ENCODE data around the gene EGFL7.

Gene EGFL7

GRCh38 chr9:136662656-136663581, at the start of gene EGFL7:
Gene EGFL7, plus strand, starts transcription at chr9:136662916. Its CDS starts 5,367 bp downstream, at chr9:136668283.
- no peak for TF ChIP-seq PKNOX1 (IDR thresholded peaks at IDR 0.05)
- TF ChIP-seq FOXA1 (IDR thresholded peaks at IDR 0.05): no peak
- CTCF ChIA-PET: interaction anchor here (1.9 kb wide), 1 partner anchor 9 kb away, joined by 8 read pairs; no protein-coding TSS in a partner anchor
- POLR2A ChIA-PET: no interaction called here

DNA sequence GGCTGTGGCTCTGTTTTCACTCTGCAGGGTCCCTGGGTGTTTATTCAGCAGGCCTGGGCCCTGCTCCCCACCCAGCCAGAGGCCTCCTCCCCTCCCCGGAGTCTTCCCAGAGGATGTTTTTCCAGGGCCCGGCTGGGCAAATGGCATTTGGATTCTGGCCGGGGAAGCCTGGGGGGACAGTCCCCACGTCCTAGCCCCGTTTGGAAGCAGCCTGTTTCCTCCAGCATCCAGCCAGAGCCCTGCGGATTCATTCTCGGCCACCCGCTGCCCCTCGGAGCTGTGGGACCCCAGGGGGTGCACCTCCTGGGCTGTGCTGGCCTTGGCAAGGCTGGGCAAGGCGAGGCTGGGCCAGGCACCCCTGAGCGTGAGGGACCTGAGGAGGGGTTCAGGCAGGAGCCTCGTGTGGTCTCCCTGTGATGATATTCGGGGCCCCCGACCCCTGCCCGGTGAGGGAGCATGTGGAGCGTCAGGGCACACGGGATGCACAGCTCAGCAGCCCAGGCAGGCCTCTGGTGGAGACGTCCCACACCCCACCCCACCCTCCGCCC, 48.8 kb upstream of the EGFL7 start:
- CTCF ChIA-PET: no interaction called here
- TF ChIP-seq NFRKB (IDR thresholded peaks at IDR 0.05) (no peak), L3MBTL2 (conservative IDR thresholded peaks at IDR 0.05) (no peak), FOXK2 (IDR thresholded peaks at IDR 0.05) (no peak), CTBP1 (IDR thresholded peaks at IDR 0.05; ENCODE audit: borderline replicate concordance) (no peak), FOXA1 (IDR thresholded peaks at IDR 0.05) (no peak), HDGF (IDR thresholded peaks at IDR 0.05; ENCODE audit: borderline replicate concordance) (no peak), ZNF384 (IDR thresholded peaks at IDR 0.05) (no peak), BHLHE40 (IDR thresholded peaks at IDR 0.05; ENCODE audit: borderline replicate concordance) (no peak), FOXM1 (IDR thresholded peaks at IDR 0.05; ENCODE audit: borderline replicate concordance) (no peak), ARNT (IDR thresholded peaks at IDR 0.05) (no peak), LEF1 (IDR thresholded peaks at IDR 0.05; ENCODE audit: borderline replicate concordance) (no peak), SUZ12 (IDR thresholded peaks at IDR 0.05) (no peak), ELF4 (IDR thresholded peaks at IDR 0.05) (no peak)
- DNase-seq (ENCODE audit: extremely low spot score): no peak
- POLR2A ChIA-PET: no interaction called here

More at GRCh38 chr9:136662656-136663581, at the start of gene EGFL7:
- DNase-seq (ENCODE audit: extremely low spot score): no peak

GRCh38 chr9:136614372-136614922, 48.3 kb upstream of the EGFL7 start:
- CTCF ChIA-PET: no interaction called here
- POLR2A ChIA-PET: no interaction called here

DNA sequence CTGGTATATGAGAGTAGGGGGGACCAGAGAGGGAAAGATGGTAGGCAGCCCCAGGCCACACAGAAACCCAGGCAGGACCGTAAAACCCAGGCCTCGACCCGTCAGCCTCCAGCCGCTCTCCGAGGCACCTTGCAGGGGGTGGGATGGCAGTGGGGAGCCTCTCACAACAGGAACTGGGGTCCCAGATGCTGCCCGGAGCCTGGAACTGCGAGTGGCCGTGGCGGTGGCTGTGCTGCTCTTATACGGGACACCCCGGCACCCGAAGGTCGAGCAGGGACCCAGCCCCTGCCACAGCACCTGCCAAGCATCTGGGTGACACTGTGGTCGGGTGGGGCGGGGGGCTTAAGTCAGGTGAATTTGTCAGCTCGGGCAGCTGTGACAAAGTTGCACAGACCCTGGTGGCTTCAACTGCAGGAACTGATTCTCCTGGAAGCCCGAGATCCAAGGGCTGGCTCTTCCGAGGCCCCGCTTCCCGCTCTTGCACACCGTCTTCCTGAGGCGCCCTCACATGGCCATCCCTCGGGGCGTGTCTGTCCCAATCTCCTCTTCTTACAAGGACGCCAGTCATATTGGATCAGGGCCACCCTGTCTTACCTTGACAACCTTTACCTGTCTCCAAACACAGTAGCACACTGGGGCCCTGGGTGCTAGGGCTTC, 47.6 kb upstream of the EGFL7 start:
- CTCF ChIA-PET: no interaction called here
- DNase-seq (ENCODE audit: extremely low spot score): no peak
- POLR2A ChIA-PET: no interaction called here
- TF ChIP-seq TARDBP (IDR thresholded peaks at IDR 0.05) (no peak), ARNT (IDR thresholded peaks at IDR 0.05) (no peak), NFRKB (IDR thresholded peaks at IDR 0.05) (no peak), L3MBTL2 (conservative IDR thresholded peaks at IDR 0.05) (no peak), FOXM1 (IDR thresholded peaks at IDR 0.05; ENCODE audit: borderline replicate concordance) (no peak), ZNF384 (IDR thresholded peaks at IDR 0.05) (no peak), PKNOX1 (IDR thresholded peaks at IDR 0.05) (no peak), LEF1 (IDR thresholded peaks at IDR 0.05; ENCODE audit: borderline replicate concordance) (no peak), SUZ12 (IDR thresholded peaks at IDR 0.05) (no peak), FOXA1 (IDR thresholded peaks at IDR 0.05) (no peak), BHLHE40 (IDR thresholded peaks at IDR 0.05; ENCODE audit: borderline replicate concordance) (no peak), CTBP1 (IDR thresholded peaks at IDR 0.05; ENCODE audit: borderline replicate concordance) (no peak), SP1 (IDR thresholded peaks at IDR 0.05) (no peak), FOXK2 (IDR thresholded peaks at IDR 0.05) (no peak), HDGF (IDR thresholded peaks at IDR 0.05; ENCODE audit: borderline replicate concordance) (no peak), ELF4 (IDR thresholded peaks at IDR 0.05) (no peak)

More at GRCh38 chr9:136614372-136614922, 48.3 kb upstream of the EGFL7 start:
- no peak for TF ChIP-seq PKNOX1 (IDR thresholded peaks at IDR 0.05)
- no peak for TF ChIP-seq TARDBP (IDR thresholded peaks at IDR 0.05)
- no peak for DNase-seq (ENCODE audit: extremely low spot score)

- TF ChIP-seq FOXA1 (IDR thresholded peaks at IDR 0.05) (no peak), ARNT (IDR thresholded peaks at IDR 0.05) (no peak), TARDBP (IDR thresholded peaks at IDR 0.05) (no peak), L3MBTL2 (conservative IDR thresholded peaks at IDR 0.05) (no peak), FOXM1 (IDR thresholded peaks at IDR 0.05; ENCODE audit: borderline replicate concordance) (no peak), SP1 (IDR thresholded peaks at IDR 0.05) (no peak), CTBP1 (IDR thresholded peaks at IDR 0.05; ENCODE audit: borderline replicate concordance) (no peak), HDGF (IDR thresholded peaks at IDR 0.05; ENCODE audit: borderline replicate concordance) (no peak), ELF4 (IDR thresholded peaks at IDR 0.05) (no peak), FOXK2 (IDR thresholded peaks at IDR 0.05) (no peak), PKNOX1 (IDR thresholded peaks at IDR 0.05) (no peak), BHLHE40 (IDR thresholded peaks at IDR 0.05; ENCODE audit: borderline replicate concordance) (no peak), LEF1 (IDR thresholded peaks at IDR 0.05; ENCODE audit: borderline replicate concordance) (no peak), ZNF384 (IDR thresholded peaks at IDR 0.05) (no peak), SUZ12 (IDR thresholded peaks at IDR 0.05) (no peak), NFRKB (IDR thresholded peaks at IDR 0.05) (no peak)
- POLR2A ChIA-PET: no interaction called here
- CTCF ChIA-PET: interaction anchor here (1.0 kb wide), 1 partner anchor 131 kb away, joined by 3 read pairs; no protein-coding TSS in a partner anchor
- no peak for DNase-seq (ENCODE audit: extremely low spot score)
Observed at GRCh38 chr9:136615631-136616306, 46.9 kb upstream of the EGFL7 start.

All from HEK293T (cell line).